ENCODE data around the gene ZSCAN9. TPM values are rescaled to one million over a fixed set of nuclear protein-coding genes. Genes with fewer than 3 reads are reported as not detected.
A peak's percentile ranks its signal among the peaks of the same experiment; 100 is the strongest.

The ZSCAN9 gene
- total and polyA plus RNA-seq, 9 donors = 19.2 to 22.6 (median 20.1) TPM

DNA sequence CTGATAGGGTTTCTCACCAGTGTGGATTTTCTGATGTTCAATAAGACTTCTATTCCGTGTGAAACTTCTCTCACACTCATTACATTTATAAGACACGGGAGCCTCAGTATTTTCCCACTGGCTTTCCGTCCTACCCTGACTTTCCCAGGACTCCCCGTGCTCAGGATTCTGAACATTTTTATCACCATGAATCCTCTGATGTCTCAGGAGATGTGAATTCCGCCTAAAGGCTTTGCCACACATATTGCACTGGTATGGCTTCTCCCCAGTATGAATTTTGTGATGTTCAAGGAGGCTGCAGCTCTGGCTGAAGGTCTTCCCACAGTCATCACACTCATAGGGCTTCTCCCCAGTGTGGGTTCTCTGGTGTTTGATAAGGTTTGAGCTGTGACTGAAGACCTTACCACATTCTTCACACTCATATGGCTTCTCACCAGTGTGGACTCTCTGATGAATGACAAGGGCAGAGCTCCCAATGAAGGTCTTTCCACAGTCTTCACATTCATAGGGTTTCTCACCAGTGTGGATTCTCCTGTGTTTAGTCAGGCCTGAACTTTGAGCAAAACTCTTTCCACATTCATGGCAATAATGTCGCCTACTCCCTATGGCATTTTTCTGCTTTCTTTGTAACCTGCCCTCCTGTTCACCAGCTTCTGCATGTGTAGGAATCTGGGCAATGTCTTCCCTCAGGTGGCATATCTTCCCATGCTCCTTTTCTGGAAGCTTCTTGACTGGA, 20.3 kb downstream of the ZSCAN9 start:
- H3K36me3 ChIP-seq (ENCODE audit: control insufficient read depth, insufficient read depth, low read length) = peaks cover 41% of the 10 kb centered on the region

DNA sequence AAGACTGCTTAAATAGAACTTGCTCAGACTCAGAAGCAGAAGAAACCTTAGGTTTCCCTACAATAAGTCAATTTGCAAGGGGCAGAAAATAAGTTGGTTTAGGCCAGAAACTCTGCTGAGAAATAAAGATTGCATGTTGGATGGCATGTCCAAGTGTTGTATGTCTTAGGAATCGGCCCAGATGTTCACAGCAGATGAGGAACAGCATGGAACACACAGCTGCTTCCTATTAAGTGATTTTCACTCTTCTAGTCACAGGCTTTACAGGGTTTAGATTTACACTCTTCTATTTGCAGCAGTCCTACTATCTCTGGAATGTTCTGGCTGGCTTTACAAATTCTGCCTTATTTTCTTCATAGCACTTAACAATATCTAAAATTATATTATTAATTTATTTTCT, 23.8 kb downstream of the ZSCAN9 start:
- H3K9me3 ChIP-seq (replicated peaks; ENCODE audit: control insufficient read depth, low read depth, low read length) = no peaks in the 10 kb centered on the region
- no peak for DNase-seq
- no peak overlapping the region for H3K27ac ChIP-seq (ENCODE audit: low read length)
- H3K36me3 ChIP-seq (ENCODE audit: control insufficient read depth, insufficient read depth, low read length) = peaks cover 39% of the 10 kb centered on the region
- no peak overlapping the region for H3K4me3 ChIP-seq (ENCODE audit: low read length)
- peaks cover 11% of the 10 kb centered on the region for H3K4me1 ChIP-seq (ENCODE audit: control insufficient read depth, insufficient read depth, low read length)
- no CpG with 5 or more reads among the region's 1 CpG for WGBS (ENCODE audit: insufficient coverage)
- peaks cover 1% of the 10 kb centered on the region for H3K27me3 ChIP-seq (ENCODE audit: control insufficient read depth, insufficient read depth, low read length)

More for the DNA sequence above, 20.3 kb downstream of the ZSCAN9 start:
- H3K27ac ChIP-seq (ENCODE audit: low read length) = no peak overlapping the region
- no peak overlapping the region for H3K4me3 ChIP-seq (ENCODE audit: low read length)
- H3K4me1 ChIP-seq (ENCODE audit: control insufficient read depth, insufficient read depth, low read length) = no peaks in the 10 kb centered on the region
- no peaks in the 10 kb centered on the region for H3K27me3 ChIP-seq (ENCODE audit: control insufficient read depth, insufficient read depth, low read length)
- 90% methylated on average over 4 of the region's 6 CpGs for WGBS (ENCODE audit: insufficient coverage)
- no peaks in the 10 kb centered on the region for H3K9me3 ChIP-seq (replicated peaks; ENCODE audit: control insufficient read depth, low read depth, low read length)
- DNase-seq = no peak

- WGBS (ENCODE audit: insufficient coverage) = no CpG with 5 or more reads among the region's 2 CpGs
- Histone ChIP-seq H3K27me3 (ENCODE audit: control insufficient read depth, insufficient read depth, low read length) (peaks cover 3% of the 10 kb centered on the region), H3K4me3 (ENCODE audit: low read length) (no peak overlapping the region), H3K4me1 (ENCODE audit: control insufficient read depth, insufficient read depth, low read length) (peaks cover 11% of the 10 kb centered on the region), H3K27ac (ENCODE audit: low read length) (no peak overlapping the region), H3K9me3 (replicated peaks; ENCODE audit: control insufficient read depth, low read depth, low read length) (no peaks in the 10 kb centered on the region), H3K36me3 (ENCODE audit: control insufficient read depth, insufficient read depth, low read length) (peaks cover 25% of the 10 kb centered on the region)
- DNase-seq = no peak
Observed at GRCh38 chr6:28250747-28251146, 25.7 kb downstream of the ZSCAN9 start.

- Histone ChIP-seq H3K4me1 (ENCODE audit: control insufficient read depth, insufficient read depth, low read length) (peaks cover 11% of the 10 kb centered on the region), H3K4me3 (ENCODE audit: low read length) (peak overlapping the region; percentile 86), H3K27me3 (ENCODE audit: control insufficient read depth, insufficient read depth, low read length) (peaks cover 3% of the 10 kb centered on the region), H3K9me3 (replicated peaks; ENCODE audit: control insufficient read depth, low read depth, low read length) (no peaks in the 10 kb centered on the region), H3K36me3 (ENCODE audit: control insufficient read depth, insufficient read depth, low read length) (peaks cover 16% of the 10 kb centered on the region), H3K27ac (ENCODE audit: low read length) (peak overlapping the region; percentile 6)
- 0% methylated on average over 24 of the region's 25 CpGs for WGBS (ENCODE audit: insufficient coverage)
- no peak for DNase-seq
Observed at GRCh38 chr6:28251661-28252008, 26.6 kb downstream of the ZSCAN9 start.

DNA sequence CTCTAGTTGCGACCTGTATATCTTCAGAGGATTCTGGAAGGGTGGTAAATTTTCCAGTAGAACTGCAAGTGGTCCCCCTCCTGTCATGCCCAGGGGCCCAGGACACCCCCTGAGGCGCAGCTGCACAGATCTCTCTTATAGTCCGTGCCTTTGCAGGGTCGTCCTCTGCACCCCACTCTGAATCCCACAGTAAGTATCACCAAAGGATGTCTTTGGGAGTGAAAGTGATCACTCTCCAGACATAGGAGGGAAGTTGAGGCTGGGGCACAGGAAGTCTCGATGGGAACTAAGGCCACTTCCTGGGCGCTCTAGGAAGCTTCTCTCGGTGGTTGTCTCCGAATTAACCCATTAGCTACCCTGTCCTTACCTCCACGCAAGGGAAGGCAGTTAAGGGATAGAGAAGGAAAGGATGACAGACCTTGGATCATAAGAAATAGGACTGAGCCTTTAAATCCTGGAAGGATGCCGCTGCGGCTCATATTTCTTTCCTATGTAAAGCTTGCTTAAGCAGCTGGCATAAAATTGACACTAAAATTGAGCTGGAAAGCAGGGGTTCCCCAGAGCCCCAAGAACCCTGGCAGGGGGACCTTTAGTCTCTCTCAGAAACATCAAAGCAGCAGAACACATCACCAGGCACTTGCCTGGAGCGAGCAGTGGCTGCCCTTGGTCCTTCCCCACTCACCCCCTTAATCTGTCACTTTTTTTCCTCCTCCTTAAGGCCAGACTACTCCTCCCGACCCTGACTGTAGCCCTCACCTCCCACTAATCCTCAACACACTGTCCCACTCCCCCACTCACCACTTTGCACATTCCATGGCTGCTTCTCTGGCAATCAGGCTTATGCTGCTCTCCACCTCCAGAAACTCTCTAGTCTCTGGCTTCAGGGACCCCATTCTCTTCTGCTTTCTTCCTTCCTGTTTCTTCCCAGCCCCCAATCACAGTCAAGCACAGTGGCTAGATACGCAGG, 27.2 kb downstream of the ZSCAN9 start, which contains the start of gene ZKSCAN4:
Gene ZKSCAN4, minus strand, starts transcription at position 261 of the 967 bp plus-strand sequence. CDS start 289 bp downstream, outside the sequence.
- H3K4me1 ChIP-seq (ENCODE audit: control insufficient read depth, insufficient read depth, low read length) = peaks cover 11% of the 10 kb centered on the region
- peak; percentile 96 for DNase-seq
- no peaks in the 10 kb centered on the region for H3K9me3 ChIP-seq (replicated peaks; ENCODE audit: control insufficient read depth, low read depth, low read length)
- peaks cover 13% of the 10 kb centered on the region for H3K36me3 ChIP-seq (ENCODE audit: control insufficient read depth, insufficient read depth, low read length)
- WGBS (ENCODE audit: insufficient coverage) = 5% methylated on average over 5 of the region's 14 CpGs
- peak within 1 kb of the TSS; percentile 6 for H3K27ac ChIP-seq (ENCODE audit: low read length)
- H3K4me3 ChIP-seq (ENCODE audit: low read length) = peak within 1 kb of the TSS; percentile 86
- peaks cover 3% of the 10 kb centered on the region for H3K27me3 ChIP-seq (ENCODE audit: control insufficient read depth, insufficient read depth, low read length)

- Histone ChIP-seq H3K27ac (ENCODE audit: low read length) (no peak overlapping the region), H3K4me3 (ENCODE audit: low read length) (no peak overlapping the region), H3K9me3 (replicated peaks; ENCODE audit: control insufficient read depth, low read depth, low read length) (peaks cover 2% of the 10 kb centered on the region), H3K4me1 (ENCODE audit: control insufficient read depth, insufficient read depth, low read length) (peaks cover 13% of the 10 kb centered on the region), H3K27me3 (ENCODE audit: control insufficient read depth, insufficient read depth, low read length) (peaks cover 7% of the 10 kb centered on the region), H3K36me3 (ENCODE audit: control insufficient read depth, insufficient read depth, low read length) (peaks cover 2% of the 10 kb centered on the region)
- 100% methylated on average over 1 of the region's 1 CpG for whole genome bisulfite sequencing (ENCODE audit: insufficient coverage)
- no peak for DNase-seq
Observed at GRCh38 chr6:28254121-28254519, 29.0 kb downstream of the ZSCAN9 start.

GRCh38 chr6:28257042-28257441, 32.0 kb downstream of the ZSCAN9 start:
- Histone ChIP-seq H3K27me3 (ENCODE audit: control insufficient read depth, insufficient read depth, low read length) (peaks cover 17% of the 10 kb centered on the region), H3K4me1 (ENCODE audit: control insufficient read depth, insufficient read depth, low read length) (peaks cover 12% of the 10 kb centered on the region), H3K4me3 (ENCODE audit: low read length) (no peak overlapping the region), H3K36me3 (ENCODE audit: control insufficient read depth, insufficient read depth, low read length) (no peaks in the 10 kb centered on the region), H3K27ac (ENCODE audit: low read length) (no peak overlapping the region), H3K9me3 (replicated peaks; ENCODE audit: control insufficient read depth, low read depth, low read length) (peaks cover 14% of the 10 kb centered on the region)
- WGBS (ENCODE audit: insufficient coverage) = no CpG with 5 or more reads among the region's 1 CpG
- no peak for DNase-seq

DNA sequence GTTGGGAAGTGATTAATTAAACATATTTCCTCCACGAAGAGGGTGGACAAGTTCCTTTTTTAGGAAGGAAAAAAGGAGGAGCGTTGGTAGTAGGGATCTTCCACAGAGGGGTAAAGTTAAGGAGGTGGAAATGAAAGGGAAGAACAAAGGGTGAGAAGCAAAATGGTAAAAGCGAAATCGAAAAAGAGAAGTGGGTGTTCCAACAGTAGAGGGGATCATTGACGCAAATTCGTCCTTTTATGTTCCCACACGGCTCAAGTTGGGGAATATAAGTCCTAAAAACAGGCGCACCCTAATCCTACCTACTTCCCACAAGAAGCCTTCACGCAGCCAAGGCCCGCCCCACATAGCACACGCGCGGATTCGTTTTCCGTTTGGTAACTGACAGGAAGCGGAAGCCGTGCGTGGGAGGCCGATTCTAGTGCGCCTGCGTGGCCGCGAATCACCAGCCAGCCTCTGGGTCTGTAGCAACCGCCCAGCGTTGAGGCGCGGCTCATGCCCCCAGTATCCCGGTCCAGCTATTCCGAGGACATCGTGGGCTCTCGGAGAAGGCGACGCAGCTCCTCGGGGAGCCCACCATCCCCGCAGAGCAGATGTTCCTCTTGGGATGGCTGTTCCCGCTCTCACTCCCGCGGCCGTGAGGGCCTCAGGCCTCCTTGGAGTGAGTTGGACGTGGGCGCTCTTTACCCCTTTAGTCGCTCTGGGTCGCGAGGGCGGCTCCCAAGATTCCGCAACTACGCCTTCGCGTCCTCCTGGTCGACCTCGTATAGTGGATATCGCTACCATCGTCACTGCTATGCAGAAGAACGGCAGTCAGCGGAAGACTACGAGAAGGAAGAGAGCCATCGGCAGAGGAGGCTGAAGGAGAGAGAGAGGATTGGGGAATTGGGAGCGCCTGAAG, 34.1 kb downstream of the ZSCAN9 start, which contains the start of gene NKAPL:
Gene NKAPL, plus strand, starts transcription at position 421 of the 901 bp plus-strand sequence. Its CDS starts 75 bp downstream, at position 496.
- DNase-seq = peak; percentile 83
- H3K9me3 ChIP-seq (replicated peaks; ENCODE audit: control insufficient read depth, low read depth, low read length) = peaks cover 14% of the 10 kb centered on the region
- WGBS (ENCODE audit: insufficient coverage) = 19% methylated on average over 55 of the region's 58 CpGs
- H3K4me1 ChIP-seq (ENCODE audit: control insufficient read depth, insufficient read depth, low read length) = peaks cover 7% of the 10 kb centered on the region
- no peak within 1 kb of the TSS for H3K27ac ChIP-seq (ENCODE audit: low read length)
- peaks cover 19% of the 10 kb centered on the region for H3K27me3 ChIP-seq (ENCODE audit: control insufficient read depth, insufficient read depth, low read length)
- peak within 1 kb of the TSS; percentile 44 for H3K4me3 ChIP-seq (ENCODE audit: low read length)
- H3K36me3 ChIP-seq (ENCODE audit: control insufficient read depth, insufficient read depth, low read length) = no peaks in the 10 kb centered on the region

GRCh38 chr6:28263922-28264321, 38.8 kb downstream of the ZSCAN9 start:
- Histone ChIP-seq H3K27ac (ENCODE audit: low read length) (no peak overlapping the region), H3K4me1 (ENCODE audit: control insufficient read depth, insufficient read depth, low read length) (peaks cover 6% of the 10 kb centered on the region), H3K4me3 (ENCODE audit: low read length) (no peak overlapping the region), H3K27me3 (ENCODE audit: control insufficient read depth, insufficient read depth, low read length) (peaks cover 16% of the 10 kb centered on the region), H3K36me3 (ENCODE audit: control insufficient read depth, insufficient read depth, low read length) (no peaks in the 10 kb centered on the region), H3K9me3 (replicated peaks; ENCODE audit: control insufficient read depth, low read depth, low read length) (peaks cover 13% of the 10 kb centered on the region)
- no peak for DNase-seq
- WGBS (ENCODE audit: insufficient coverage) = no CpG with 5 or more reads among the region's 2 CpGs
